AG09309 (cell line): ENCODE measurements around the gene WBP4.

Source experiments
- DNase-seq: peaks from one replicate; pipeline ENCODE4 v3.0.0-alpha.2; 2010; ENCODE audit warnings: low read depth
- H3K4me3 ChIP-seq: 2 replicates; pipeline ENCODE4 v1.5.1; 2011; ENCODE audit warnings: mild to moderate bottlenecking, low read depth, low read length, moderate library complexity; ENCODE audit not compliant: control insufficient read depth
- CTCF ChIP-seq: IDR thresholded peaks from 2 replicates; pipeline ENCODE4 v1.5.1; 2011; ENCODE audit warnings: mild to moderate bottlenecking, low read depth, low read length, inconsistent platforms; ENCODE audit not compliant: insufficient read depth, control insufficient read depth; ENCODE audit errors: missing control alignments

WBP4 gene

DNA sequence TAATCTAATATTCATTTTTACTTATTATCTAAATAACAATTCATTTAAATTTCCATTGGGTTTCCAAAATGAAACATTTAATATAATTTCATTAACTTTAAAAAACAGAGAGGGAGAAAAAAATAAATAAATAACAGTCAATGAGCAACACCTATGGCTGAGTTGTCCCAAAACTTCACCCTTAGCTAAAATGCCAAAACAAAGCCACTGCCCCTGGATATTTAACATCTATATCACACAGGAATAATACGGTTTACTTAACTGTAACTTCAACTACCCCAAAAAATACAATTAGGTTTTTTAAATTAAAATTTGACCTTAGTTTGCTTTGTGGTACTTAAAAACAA lies 42.7 kb upstream of the WBP4 start:
- TF ChIP-seq CTCF: no peak

GRCh38 chr13:41019011-41019487 lies 42.3 kb upstream of the WBP4 start, which contains the start of gene ELF1:
TSS of gene ELF1 (minus strand) at chr13:41019316. CDS start at chr13:40982054, 37,262 bp downstream.
- TF ChIP-seq CTCF: no peak
- H3K4me3 ChIP-seq: no peak within 1 kb of the TSS
- no peak for DNase-seq

More for the DNA sequence above, 42.7 kb upstream of the WBP4 start:
- DNase-seq: no peak
- H3K4me3 ChIP-seq: no peak overlapping the region

DNA sequence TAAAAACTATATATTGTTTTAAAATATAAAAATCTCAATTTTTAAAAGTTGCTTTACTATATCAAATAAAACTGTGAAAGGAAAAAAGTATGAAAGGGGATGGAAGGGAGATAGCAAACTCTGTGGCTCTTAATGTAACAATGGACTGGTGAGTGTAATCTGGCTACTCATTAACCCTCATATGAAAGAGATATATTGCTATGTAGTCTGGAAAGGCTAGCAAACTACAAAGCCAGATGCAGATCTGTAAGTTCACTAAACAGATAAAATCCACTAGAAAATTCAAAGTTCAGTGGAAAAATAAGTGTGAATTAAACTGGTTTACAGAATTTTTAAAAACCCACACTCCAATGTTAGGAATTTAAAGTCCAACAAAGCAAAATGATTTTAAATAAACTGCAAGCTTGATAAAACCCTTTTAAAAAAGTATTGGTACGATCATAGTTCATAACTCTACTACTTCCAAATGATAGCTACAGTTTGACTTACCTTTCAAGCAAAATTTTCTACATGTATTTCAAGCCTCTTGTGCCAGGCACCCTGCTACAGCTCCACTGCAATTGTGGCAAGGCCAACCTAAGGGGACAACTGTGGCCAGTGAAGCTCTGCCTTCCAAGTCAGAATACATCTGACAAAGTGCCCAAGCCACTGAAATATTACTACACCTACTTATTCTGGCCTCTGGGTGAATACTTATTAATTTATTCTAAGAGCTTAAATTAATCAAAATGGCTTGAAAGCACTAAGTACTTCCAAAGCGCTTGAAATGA lies 41.5 kb upstream of the WBP4 start:
- no peak for TF ChIP-seq CTCF
- no peak for DNase-seq
- H3K4me3 ChIP-seq: no peak overlapping the region

GRCh38 chr13:41025518-41025917 lies 35.8 kb upstream of the WBP4 start:
- DNase-seq: no peak
- TF ChIP-seq CTCF: no peak
- H3K4me3 ChIP-seq: no peak overlapping the region

- no peak overlapping the region for H3K4me3 ChIP-seq
- no peak for DNase-seq
- TF ChIP-seq CTCF: no peak
Measured at GRCh38 chr13:41026788-41027187, 34.5 kb upstream of the WBP4 start.

DNA sequence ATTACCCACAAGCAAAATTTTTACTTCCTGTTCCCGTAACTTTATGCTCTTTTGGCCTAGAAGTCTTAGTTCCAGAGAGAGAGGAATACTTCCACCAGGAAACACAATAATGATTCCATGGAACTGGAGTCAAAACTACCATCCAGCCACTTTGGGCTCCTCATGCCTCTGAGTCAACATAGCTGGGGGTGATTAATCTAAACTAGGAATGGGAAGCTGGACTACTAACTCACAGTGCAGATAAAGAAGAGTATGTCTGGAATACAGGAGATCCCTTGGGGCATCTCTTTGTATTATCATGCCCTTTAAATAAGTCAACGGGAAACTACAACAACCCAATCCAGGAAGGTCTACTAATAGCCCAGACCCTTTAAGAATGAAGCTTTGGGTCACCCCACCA lies 33.3 kb upstream of the WBP4 start:
- no peak for TF ChIP-seq CTCF
- no peak overlapping the region for H3K4me3 ChIP-seq
- no peak for DNase-seq
